Loucy (cell line): ENCODE data around the gene BCAS4.

ENCODE experiments used
- CTCF ChIP-seq: fragments of 200-600 bp; sonication (generic); conservative IDR thresholded peaks from 2 replicates; pipeline ENCODE4 v1.5.1; 2014; ENCODE audit warnings: mild to moderate bottlenecking, antibody characterized with exemption, low read length
- EZH2phosphoT487 ChIP-seq: fragments of 200-600 bp; IDR thresholded peaks from 2 replicates; pipeline ENCODE4 v1.6.1; 2018; ENCODE audit warnings: antibody characterized with exemption, mild to moderate bottlenecking, moderate library complexity, borderline replicate concordance

GRCh38 chr20:50920997-50921396, 126.1 kb downstream of the BCAS4 start:
- TF ChIP-seq CTCF (no peak), EZH2phosphoT487 (no peak)
